C4-2B (cell line): ENCODE measurements around the gene ZNF593.

Source experiments
- H3K27ac ChIP-seq: fragments of 450-650 bp; 2 replicates; pipeline ENCODE4 v1.5.1; 2017
- CTCF ChIP-seq: fragments of 450-650 bp; conservative IDR thresholded peaks from 2 replicates; pipeline ENCODE4 v1.5.1; 2017; ENCODE audit warnings: mild to moderate bottlenecking
- ZFX ChIP-seq: fragments of 450-650 bp; IDR thresholded peaks from 2 replicates; pipeline ENCODE4 v1.6.1; 2017

ZNF593 gene

GRCh38 chr1:26181586-26182382 is 12.1 kb downstream of the ZNF593 start:
- TF ChIP-seq ZFX (no peak), CTCF (no peak)
- no peak overlapping the region for H3K27ac ChIP-seq

- TF ChIP-seq CTCF (no peak), ZFX (no peak)
- no peak overlapping the region for H3K27ac ChIP-seq
Observed at GRCh38 chr1:26182383-26182696, 12.6 kb downstream of the ZNF593 start.

GRCh38 chr1:26184086-26184485 is 14.4 kb downstream of the ZNF593 start:
- no peak overlapping the region for H3K27ac ChIP-seq
- no peak for TF ChIP-seq ZFX
- TF ChIP-seq CTCF = no peak

- TF ChIP-seq CTCF = no peak
- no peak for TF ChIP-seq ZFX
- H3K27ac ChIP-seq = no peak overlapping the region
Observed at GRCh38 chr1:26184883-26185282, 15.2 kb downstream of the ZNF593 start.

GRCh38 chr1:26187882-26188281 is 18.2 kb downstream of the ZNF593 start:
- TF ChIP-seq ZFX (no peak), CTCF (no peak)
- no peak overlapping the region for H3K27ac ChIP-seq

- TF ChIP-seq ZFX (no peak), CTCF (no peak)
- no peak overlapping the region for H3K27ac ChIP-seq
Observed at GRCh38 chr1:26188477-26188876, 18.8 kb downstream of the ZNF593 start.

- H3K27ac ChIP-seq = no peak overlapping the region
- TF ChIP-seq ZFX (no peak), CTCF (no peak)
Observed at GRCh38 chr1:26189331-26189730, 19.6 kb downstream of the ZNF593 start.
